Thoracic aorta (tissue), 2 donors: Measurements from ENCODE around the gene ENOSF1. TPM values are rescaled to one million over a fixed set of nuclear protein-coding genes. Genes with fewer than 3 reads are reported as not detected.
A peak's percentile ranks its signal among the peaks of the same experiment; 100 is the strongest.

Experiments used
- ATAC-seq: fragments of 150-250 bp; one replicate; pipeline ENCODE4 v1.8.0; 2017; ENCODE audit warnings: low read depth; ENCODE audit not compliant: insufficient number of reproducible peaks, low FRiP score
- DNase-seq: peaks from one replicate; pipeline ENCODE4 v3.0.0-alpha.2; 2020; ENCODE audit warnings: low spot score
- H3K27ac ChIP-seq, 2 donors: fragments of 200-600 bp; sonication (generic); 1 replicate in 1 of 2; 2 replicates in 1 of 2; pipeline ENCODE4 v1.5.1; 2016; ENCODE audit warnings: mild to moderate bottlenecking in 2 of 2, moderate library complexity in 2 of 2
- H3K27me3 ChIP-seq: fragments of 200-600 bp; sonication (generic); replicated peaks from 2 replicates; pipeline ENCODE4 v1.6.0; 2016; ENCODE audit warnings: mild to moderate bottlenecking; ENCODE audit not compliant: insufficient read depth
- H3K36me3 ChIP-seq: fragments of 200-600 bp; sonication (generic); one replicate; pipeline ENCODE4 v1.5.1; 2016
- H3K4me1 ChIP-seq, 2 donors: fragments of 200-600 bp; sonication (generic); 1 replicate in 1 of 2; 2 replicates in 1 of 2; pipeline versions ENCODE4 v1.5.1 to v1.6.0; 2016; ENCODE audit warnings: low read depth in 2 of 2, mild to moderate bottlenecking in 1 of 2; ENCODE audit not compliant: control insufficient read depth in 1 of 2
- H3K4me3 ChIP-seq: fragments of 200-600 bp; sonication (generic); 2 replicates; pipeline ENCODE4 v1.5.1; 2016; ENCODE audit warnings: mild to moderate bottlenecking
- H3K9me3 ChIP-seq: fragments of 200-600 bp; sonication (generic); 2 replicates; pipeline ENCODE4 v1.5.1; 2016
- total RNA-seq, 2 donors: library from RNA; depleted of rRNA; stranded (reverse); fragments of >200 nt; gene quantifications; one replicate each; pipeline versions ENCODE4 v1.1.0 to v1.2.3, GENCODE V29; 2016
- TF ChIP-seq, protein P1 (sequence below): fragments of 200-600 bp; sonication (generic); IDR thresholded peaks from one replicate; pipeline ENCODE4 v1.5.1; 2019; ENCODE audit warnings: antibody characterized with exemption

Gene ENOSF1
- total RNA-seq, 2 donors from 2014 or later: 77.8 to 85.9 TPM

DNA sequence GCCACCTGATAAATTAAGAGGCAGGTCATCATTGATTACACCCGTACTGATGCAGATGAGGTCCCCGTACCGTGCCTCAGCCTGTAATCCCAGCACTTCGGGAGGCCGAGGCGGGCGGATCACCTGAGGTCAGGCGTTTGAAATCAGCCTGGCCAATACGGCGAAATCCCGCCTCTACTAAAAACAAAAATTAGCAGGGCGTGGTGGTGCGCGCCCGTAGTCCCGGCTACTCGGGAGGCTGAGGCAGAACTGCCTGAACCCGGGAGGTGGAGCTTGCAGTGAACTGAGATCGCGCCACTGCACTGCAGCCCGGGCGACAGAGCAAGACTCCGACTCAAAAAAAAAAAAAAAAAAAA is 683 bp upstream of the ENOSF1 start:
- Histone ChIP-seq H3K9me3 (no peaks in the 10 kb centered on the region), H3K4me1 (peaks cover 0 to 11% of the 10 kb centered on the region in 2 donors), H3K36me3 (no peaks in the 10 kb centered on the region), H3K27ac (peak overlapping the region in 1 of 2 donors; percentile 68), H3K4me3 (peak overlapping the region; percentile 93), H3K27me3 (no peaks in the 10 kb centered on the region)
- TF ChIP-seq, protein P1, sequence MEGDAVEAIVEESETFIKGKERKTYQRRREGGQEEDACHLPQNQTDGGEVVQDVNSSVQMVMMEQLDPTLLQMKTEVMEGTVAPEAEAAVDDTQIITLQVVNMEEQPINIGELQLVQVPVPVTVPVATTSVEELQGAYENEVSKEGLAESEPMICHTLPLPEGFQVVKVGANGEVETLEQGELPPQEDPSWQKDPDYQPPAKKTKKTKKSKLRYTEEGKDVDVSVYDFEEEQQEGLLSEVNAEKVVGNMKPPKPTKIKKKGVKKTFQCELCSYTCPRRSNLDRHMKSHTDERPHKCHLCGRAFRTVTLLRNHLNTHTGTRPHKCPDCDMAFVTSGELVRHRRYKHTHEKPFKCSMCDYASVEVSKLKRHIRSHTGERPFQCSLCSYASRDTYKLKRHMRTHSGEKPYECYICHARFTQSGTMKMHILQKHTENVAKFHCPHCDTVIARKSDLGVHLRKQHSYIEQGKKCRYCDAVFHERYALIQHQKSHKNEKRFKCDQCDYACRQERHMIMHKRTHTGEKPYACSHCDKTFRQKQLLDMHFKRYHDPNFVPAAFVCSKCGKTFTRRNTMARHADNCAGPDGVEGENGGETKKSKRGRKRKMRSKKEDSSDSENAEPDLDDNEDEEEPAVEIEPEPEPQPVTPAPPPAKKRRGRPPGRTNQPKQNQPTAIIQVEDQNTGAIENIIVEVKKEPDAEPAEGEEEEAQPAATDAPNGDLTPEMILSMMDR: no peak
- ATAC-seq (no peak), DNase-seq (no peak)

DNA sequence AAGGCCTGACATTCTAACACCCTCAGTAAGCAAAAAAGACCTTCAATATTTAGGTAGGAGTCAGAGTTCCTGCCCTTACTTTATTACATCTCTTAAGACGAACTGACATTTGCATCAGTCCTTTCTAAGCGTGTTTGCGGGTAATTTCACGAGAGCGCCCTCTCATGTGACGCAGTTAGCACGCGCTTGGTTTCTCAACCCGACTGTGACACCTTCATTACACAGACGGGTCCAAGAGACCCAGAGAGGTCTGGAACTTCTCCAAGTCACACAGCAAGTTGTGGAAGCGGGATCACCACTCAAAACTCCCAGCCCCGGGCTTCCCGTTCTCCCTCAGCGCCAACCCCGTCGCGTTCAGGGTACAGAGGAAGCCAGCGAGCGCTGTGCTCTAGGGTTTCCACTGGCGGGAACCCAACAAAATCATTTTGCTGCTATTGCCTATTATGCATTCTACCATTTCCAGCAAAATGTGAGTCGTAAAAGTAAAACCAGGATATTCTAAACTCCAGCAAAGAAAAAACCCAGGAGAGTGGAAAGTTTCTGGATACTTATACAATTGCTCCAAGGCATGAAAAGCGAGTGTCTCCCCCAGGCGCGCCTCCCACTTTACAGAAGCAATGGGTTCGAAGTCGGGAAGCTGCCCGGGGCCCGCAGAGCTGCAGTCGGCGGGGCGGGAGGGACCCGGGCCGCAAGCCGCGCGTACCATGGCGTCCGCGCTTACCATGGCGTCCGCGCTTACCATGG is 601 bp downstream of the ENOSF1 start:
- Histone ChIP-seq H3K4me3 (peak overlapping the region; percentile 93), H3K4me1 (peaks cover 0 to 11% of the 10 kb centered on the region in 2 donors), H3K36me3 (no peaks in the 10 kb centered on the region), H3K27me3 (no peaks in the 10 kb centered on the region), H3K27ac (peak overlapping the region; percentile 68 to 70), H3K9me3 (no peaks in the 10 kb centered on the region)
- peak; percentile 37 for DNase-seq
- ATAC-seq: peak; percentile 48
- TF ChIP-seq, protein P1: no peak

DNA sequence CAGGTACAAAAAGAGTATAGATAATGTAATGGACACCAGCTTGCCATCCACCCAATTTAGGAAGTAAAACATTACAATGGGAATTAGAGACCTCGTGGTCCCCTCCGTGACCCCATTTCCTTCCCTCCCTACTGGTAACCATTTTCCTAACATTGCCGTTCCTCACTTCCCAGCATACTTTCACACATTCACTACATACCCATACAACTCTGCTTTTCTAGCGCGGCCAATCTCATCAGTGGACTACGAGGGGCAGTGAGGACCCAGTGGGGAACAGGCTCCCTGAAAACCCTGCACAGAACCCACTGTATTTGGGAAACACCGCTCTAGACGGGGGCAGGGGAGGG is 1.1 kb downstream of the ENOSF1 start:
- no peaks in the 10 kb centered on the region for H3K36me3 ChIP-seq
- no peaks in the 10 kb centered on the region for H3K9me3 ChIP-seq
- DNase-seq (no peak), ATAC-seq (no peak)
- H3K4me3 ChIP-seq: peak overlapping the region; percentile 93
- H3K4me1 ChIP-seq: peaks cover 0 to 11% of the 10 kb centered on the region in 2 donors
- TF ChIP-seq, protein P1: no peak
- H3K27ac ChIP-seq: peak overlapping the region; percentile 68 to 70
- H3K27me3 ChIP-seq: no peaks in the 10 kb centered on the region

DNA sequence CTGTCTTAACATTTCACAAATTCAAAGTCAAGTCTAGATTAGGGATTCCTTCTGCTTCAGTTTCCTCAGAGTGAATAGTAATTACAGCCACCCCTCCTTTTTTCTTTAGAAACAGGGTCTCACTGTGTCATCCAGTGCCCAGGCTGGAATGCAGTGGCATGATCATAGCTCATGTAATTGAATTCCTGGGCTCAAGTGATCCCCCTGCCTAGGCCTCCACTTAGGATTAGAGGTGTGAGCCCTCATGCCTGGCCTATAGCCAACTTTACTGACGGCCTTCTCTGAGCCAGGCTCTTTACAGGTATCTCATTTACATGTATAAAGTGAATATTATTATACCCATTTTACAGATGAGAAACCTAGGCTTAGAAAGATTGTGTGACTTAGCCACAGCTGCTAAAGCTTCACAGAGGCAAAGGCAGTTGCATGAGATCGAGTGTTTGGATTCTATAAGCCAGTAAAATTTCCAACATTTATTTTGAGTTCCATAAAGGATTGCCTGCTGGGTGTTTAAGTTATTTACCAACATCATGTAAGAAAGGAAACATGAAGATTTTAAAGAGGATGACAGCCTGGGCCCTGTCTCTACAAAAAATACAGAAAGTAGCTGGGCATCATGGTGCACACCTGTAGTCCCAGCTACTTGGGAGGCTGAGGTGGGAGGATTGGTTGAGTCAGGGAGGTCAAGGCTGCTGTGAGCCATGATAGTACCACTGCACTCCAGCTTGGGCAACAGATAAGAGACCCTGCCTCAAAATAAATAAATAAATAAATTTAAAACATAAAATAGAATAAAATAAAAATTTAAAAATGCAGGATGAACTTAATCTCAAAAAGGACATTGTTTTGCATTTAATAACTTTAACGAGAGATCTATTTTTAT is 1.8 kb downstream of the ENOSF1 start:
- no peak for ATAC-seq
- Histone ChIP-seq H3K9me3 (no peaks in the 10 kb centered on the region), H3K36me3 (no peaks in the 10 kb centered on the region), H3K27ac (no peak overlapping the region), H3K4me1 (peaks cover 0 to 11% of the 10 kb centered on the region in 2 donors), H3K27me3 (no peaks in the 10 kb centered on the region), H3K4me3 (peak overlapping the region; percentile 93)
- DNase-seq: no peak
- TF ChIP-seq, protein P1: no peak

DNA sequence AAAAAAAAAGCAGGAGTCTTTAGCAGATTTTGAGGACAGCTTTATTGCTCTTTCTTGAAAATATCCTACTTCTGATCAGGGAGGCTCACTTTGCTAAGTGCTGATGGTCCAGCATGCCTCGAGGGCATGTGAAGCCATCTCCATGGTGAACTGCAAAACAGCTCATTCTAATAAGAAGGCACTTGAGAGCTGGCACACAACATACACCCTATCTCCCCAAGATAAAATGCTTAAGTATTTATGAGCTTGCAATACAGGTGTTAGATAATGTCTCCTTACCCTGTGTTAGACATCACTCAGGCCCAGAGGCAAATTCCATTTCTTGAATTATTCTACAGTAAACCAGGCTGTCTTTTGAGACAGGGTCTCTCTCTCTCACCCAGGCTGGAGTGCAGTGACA is 2.7 kb downstream of the ENOSF1 start:
- Histone ChIP-seq H3K27me3 (no peaks in the 10 kb centered on the region), H3K27ac (no peak overlapping the region), H3K9me3 (no peaks in the 10 kb centered on the region), H3K4me3 (no peak overlapping the region), H3K36me3 (no peaks in the 10 kb centered on the region), H3K4me1 (peaks cover 0 to 11% of the 10 kb centered on the region in 2 donors)
- ATAC-seq (no peak), DNase-seq (no peak)
- TF ChIP-seq, protein P1: no peak
